HG02870 (cell line): ENCODE measurements around the gene CEBPZOS.

ENCODE experiments used
- ATAC-seq: cut with Tn5 transposase; IDR thresholded peaks from one replicate; pipeline ENCODE4 v1.9.1; 2021; ENCODE audit warnings: mild to moderate bottlenecking, moderate library complexity; ENCODE audit not compliant: unreplicated experiment

The CEBPZOS gene

DNA sequence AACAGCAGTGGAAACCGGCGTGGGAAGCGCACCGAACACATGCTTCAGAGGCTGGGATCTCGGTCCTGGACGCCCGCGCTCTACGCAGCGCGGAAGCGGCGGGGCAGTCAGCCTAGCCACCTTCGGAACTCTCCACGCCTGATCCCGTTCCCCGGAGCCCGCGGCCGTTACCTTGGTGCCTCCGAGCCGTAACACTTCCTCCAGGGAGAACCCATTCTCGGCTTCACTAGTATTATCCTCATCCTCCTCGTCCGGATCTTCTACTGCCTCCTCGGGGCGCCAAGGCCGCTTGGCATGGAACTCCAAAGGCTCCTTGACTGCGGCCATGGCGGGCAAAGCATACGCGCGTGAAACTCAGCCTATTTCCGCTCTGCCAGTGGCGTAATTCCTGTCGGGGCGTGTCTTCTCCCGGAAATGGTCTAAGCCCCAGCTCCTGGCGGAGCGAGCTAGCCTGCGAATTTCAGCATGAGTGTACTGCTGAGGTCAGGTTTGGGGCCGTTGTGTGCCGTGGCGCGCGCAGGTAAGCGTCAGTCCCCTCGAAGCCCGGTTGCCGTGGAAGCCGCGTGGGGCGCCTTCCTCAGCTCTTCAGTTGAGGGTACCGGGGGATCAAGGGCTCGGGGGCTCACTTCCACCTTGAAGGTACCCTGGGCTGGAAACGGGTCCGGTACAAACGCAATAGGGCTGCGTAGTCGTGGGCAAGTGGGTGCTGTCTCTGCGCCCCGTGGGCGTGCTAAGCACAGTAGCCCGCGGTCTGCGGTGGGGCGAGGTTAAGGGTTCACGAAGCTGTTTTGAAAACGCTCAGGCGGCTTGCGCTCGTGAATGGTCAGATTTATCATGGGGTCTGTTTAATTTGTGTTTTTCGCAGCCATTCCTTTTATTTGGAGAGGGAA is 35.2 kb downstream of the CEBPZOS start, which contains the start of the genes CEBPZ and NDUFAF7:
CEBPZ (minus strand) TSS at position 356 of the 890 bp plus-strand sequence; CDS start at position 327, 29 bp downstream.
NDUFAF7 (plus strand) TSS at position 418 of the 890 bp plus-strand sequence; CDS start at position 466, 48 bp downstream.
- peak; percentile 96 for ATAC-seq

DNA sequence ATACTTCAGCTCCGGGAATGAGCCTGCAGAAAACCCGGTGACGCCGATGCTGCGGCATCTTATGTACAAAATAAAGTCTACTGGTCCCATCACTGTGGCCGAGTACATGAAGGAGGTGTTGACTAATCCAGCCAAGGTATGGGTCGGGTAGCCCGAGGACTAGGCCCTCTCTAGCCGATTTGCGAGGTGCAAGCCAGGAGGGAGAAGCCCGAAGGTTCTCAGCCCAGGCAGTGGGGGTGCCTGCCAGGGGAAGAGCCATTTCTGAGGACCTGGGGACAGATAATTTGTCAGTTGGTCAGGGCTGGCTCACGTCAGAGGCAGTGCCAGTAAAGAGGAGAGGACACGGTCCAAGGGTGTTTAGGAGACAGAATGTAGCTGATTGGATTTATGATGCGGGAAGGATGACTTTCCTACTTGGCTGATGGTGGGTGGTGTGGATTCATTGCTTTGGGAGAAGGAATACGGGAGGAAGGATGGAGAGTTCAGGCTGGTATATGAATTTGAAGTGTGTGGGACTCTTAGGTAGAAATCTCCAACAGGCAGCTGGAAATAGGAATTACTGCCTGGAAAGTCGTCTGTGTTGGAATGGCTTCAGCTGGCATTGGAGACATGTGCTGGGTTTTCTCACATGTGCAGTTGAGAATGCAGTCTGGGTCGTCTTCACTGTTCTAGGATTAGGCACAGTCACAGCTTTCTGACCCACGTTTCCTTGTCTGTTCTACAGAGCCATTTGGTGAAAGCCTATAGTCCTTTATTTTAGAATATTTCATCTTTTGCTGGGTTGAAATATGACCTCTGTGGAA is 36.0 kb downstream of the CEBPZOS start:
- ATAC-seq: no peak

DNA sequence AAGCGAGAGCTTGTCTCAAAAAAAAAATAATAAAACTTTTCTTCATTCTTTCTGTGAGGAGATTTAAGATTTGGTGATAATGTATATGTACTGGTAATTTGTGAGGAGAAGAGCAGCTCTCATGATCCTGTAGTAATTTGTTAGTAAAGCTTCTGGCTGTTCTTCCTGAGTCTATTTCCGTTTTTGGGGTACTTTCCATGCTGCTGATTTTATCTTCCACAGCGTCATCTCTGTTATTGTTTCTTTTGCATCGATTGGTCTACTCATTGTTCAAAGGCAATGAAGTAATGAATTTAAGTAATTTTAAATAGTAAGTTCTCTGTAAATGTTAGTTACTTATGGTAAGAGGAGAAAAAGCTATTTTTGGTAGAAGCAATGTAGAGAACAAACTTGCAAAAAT is 47.1 kb downstream of the CEBPZOS start:
- ATAC-seq: no peak

DNA sequence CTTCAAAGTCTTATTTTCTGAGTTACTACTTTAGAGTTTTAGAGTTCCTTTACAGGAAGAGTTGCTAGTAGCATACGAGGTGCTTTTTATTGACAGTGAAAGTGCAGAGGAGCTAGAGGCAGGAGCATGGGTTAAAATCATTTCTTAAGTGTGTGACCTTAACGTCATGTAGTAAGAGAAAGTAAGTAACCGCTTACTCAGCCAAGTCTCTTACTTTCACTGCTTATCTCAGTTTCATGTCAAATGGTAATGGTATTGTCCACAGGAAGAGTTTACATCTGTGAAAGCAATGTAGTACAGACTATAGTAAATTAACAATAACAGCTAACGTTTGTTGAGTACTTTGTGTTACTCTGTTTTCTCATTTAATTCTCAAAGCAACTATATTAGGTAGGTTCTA is 47.7 kb downstream of the CEBPZOS start:
- peak; percentile 99 for ATAC-seq

DNA sequence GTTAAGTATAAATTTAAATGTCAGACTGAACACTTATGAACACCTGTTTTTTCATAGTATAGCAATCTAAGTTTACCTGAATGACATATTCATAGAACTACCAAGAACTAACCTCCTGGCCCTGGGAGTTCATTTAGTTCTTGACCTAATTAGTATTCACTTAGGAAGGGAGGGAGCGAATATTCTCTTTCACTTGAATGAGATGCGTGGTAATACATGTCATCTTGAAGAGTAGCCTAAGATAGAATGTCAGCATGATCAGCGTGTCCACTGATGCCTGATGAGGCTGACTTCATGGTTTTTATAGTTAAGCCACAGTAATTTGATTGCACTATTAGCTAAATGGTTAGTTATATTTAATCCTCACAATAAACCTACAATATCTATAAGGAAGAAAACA is 48.5 kb downstream of the CEBPZOS start:
- no peak for ATAC-seq

DNA sequence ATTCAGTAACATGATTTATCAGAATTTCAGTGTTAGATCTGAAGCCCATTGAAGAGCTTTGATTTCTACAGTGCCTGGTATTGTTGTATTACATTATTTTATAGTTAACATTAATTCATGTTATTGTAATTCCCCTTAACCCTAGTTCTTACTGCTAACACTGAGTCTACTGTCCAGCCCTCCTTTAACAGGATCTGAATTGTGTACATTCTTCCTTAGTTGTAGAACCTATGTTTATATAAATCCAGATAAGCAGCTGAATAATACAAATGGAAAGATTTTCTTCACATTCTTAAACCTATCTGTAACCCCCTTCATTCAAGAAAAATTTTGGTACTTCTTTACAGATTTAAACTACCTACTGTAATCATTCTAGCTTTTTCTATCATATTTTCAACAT is 49.9 kb downstream of the CEBPZOS start:
- ATAC-seq: no peak

DNA sequence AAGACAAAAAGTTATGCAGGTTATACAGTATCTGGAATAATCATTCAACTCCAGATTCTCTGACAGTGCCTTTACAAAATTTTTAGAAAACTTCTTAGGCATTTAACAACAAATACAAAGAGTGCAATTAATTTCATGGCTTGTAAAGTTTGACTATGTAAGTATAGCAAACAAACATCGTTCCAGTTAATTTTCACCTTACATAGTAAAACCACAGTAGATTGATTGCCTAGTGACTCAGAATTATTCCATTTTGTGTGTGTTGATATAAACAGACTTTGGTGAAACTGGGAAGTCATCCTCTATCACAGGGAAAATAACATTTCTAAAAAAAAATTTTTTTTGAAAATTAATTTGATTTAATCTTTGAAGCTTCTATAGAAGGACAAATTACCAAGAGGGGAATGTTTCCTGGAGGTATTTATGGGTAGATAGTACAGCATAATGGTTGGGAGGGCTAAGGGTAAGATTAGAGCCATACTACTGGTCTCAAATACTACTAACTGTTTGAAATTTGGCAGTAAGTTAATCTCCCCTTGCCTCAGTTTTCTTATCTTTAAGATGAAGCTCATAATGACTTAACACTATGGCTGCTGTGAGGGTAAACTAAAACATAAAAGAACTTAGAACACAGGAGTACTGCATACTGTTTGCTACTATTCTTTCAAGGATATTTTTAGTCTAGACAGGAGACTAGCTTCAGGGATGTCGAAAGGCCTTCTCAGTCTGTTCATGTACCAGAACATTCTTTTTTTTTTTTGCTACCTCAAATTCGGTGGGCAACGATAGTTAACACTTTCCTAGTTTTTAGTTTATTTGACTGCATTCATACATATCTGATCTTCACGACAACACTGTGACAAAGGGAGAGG is 54.8 kb downstream of the CEBPZOS start:
- ATAC-seq: no peak
